A172 (cell line): Measurements from ENCODE around the gene GRID1. TPM values are rescaled to one million over a fixed set of nuclear protein-coding genes. Genes with fewer than 3 reads are reported as not detected.

Experiments used
- DNase-seq: peaks from one replicate; pipeline ENCODE4 v3.0.0-alpha.2; 2015; ENCODE audit warnings: low spot score
- total RNA-seq: library from RNA; depleted of rRNA; stranded (reverse); fragments of >200 nt; shearing (Covaris generic); gene quantifications from 2 replicates; pipeline ENCODE4 v1.2.3, GENCODE V29; 2014

Gene GRID1
- total RNA-seq, 1 experiment from 2014 or later, result 4.9 TPM

DNA sequence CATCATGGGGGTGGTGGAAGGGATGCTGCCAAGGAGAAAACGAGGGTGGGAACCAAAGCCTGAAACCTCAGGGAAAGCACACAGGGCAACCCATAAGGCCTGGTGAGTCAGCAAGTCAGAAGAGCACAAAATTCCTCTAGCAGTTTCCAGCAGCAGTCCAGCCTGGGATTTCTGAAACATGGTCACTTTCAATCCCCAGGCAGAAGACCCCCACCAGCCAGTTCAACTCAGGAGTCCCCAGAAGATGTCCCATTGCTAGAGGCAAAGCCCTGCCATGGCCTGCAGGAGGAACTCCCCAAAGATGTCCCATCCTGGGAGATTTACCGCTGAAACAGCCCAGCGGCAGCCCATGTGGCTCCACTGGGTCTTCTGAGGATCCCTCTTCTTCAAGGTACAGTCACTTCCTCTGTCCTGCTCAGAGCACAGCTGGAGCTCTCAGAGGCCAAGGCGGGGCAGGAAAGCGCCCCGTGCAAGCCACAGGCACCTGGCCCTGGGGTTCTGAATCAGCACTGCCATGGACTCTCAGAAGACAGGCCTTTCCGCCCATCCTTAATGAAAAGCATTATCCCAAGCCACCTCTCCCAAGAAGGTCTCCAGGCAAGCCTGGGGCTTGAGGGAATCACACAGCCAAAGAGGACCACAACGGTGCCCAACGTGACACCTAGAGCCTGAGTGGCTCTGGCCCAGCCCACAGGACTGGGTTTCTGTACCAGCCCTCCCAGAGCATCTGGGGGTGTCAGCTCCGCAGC is 196.9 kb downstream of the GRID1 start:
- DNase-seq, result peak; percentile 42

DNA sequence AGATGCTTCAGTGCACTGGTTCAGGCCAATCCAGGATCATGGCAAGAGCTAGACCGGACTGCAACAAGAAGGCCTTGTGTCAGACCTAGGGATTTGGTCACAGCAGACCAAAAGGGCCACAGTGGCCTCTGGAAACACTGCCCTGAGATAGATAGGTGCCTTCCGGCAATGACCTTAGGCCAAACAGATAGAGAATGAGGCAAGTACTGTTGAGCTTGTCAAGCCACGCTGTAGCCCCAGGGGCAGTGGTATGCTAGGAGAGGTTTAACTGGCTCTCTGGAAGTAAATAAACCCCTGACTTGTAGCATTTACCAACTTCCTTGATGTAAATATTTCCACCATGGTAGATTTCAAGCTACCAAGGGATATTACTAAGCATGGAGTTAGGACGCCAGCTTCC is 197.5 kb downstream of the GRID1 start:
- no peak for DNase-seq

DNA sequence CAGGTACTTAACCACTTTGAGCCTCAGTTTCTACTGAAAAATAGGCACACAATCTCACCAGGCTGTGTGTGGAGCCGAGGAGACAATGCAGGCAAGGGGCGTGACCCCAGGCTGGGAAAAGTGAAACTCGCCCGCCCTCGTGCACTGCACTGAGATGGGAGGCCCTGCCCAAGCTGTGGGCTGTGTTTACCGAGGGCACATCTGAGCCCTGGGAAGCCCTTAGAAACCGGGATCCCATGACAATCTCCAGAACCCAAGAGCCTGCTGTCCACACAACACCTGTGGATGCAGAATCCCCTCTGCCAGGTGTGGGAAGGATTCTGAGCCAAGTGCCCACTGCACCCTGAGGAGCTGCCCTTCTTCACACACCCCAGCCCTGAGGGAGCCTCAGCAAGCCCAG is 198.3 kb downstream of the GRID1 start:
- no peak for DNase-seq

DNA sequence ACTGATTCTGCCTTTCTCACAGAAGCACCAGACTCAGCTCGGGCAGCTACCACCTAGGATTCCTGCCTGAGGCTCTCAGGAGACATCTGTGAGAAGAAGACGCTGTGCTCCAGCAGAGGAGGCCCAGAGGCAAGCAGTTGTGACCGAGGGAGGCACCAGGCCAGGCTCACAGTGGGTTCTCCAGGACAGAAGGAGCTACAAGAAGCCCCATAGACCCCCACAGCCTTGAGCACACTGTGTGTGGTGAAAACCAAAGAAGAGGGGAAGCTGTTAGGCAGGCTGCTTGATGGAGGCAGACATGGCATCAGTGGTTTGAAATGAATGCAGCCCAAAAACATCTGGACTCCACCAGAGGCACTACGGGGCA is 198.8 kb downstream of the GRID1 start:
- no peak for DNase-seq

DNA sequence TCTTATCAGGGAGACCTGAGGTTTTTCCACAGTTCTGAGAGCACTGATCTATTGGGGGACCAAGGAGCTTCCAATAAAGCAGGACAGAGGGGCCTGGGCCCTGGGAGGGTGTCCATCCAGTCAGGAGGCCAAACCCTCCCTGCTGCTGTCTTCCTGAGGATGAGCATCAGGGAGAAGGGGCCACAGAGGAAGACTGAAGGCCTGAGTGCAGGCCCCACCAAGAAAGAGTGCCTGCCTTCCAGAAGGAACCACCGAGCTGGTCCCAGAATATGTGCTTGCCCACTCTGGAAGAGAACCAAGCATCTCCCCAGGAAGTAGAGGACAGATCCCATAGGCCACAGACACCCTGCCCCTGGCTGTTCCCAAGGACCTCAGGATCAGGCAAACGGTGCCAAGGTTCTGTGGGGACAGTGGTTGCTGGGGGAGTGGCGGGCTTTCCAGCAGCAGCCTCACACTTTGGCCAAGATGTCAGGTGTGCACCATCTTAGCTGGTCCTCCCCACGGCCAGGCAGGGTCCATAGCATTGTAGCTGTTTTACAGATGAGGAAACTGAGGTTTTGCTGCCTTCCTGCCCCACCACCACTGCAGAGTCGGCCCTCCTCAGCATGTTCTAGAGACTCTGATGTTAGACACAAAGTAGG is 199.4 kb downstream of the GRID1 start:
- no peak for DNase-seq

DNA sequence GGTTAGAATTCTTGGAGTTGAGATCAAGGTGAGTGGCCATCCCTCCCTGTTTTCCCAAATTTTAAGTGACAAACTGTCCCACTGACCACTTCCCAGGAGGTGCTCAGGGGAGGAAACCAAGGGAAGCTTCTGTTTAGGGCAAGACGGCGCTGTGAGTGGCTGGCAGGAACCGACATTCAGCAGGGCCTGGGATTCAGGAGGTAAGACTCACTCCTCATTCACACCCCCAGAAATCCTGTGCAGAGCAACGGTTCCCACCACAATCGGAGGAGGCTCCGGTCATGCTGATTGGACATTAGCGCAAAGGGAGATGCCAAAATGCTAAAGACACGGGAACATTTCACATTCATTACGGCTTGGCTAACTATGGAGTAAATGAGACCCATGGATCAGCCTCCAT is 200.9 kb downstream of the GRID1 start:
- DNase-seq, result no peak

DNA sequence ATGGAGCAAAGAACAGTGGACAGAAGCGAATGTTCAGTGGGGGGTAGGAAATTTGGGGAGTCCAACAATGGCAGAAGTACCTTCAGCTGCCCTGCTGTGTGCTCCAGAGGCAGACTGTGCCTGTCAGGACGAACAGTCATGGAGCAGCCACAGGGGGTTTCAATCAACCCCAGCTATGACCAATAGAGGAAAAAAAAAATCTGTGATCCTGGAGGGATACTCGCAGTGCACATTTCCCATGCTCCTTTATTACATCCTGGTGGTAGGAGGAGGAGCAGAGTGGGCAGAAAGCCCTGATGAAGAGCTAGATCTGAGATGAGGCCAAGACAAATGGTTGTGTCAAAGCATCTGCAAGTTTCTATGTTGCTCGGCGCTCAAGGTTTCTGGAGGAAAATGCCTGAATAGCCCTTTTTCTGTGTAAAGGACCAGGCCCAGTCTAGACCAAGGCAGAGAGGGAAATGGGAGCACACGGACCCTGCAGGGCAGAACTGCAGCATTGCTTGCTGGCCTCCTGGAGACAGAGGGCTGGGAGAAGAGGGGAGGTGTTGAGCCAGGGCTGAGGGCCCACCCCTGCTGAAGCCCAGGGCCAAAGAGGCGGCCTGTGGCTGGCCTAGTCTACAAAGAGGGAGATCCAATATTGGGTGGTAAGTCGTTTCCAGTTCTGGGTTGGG is 201.5 kb downstream of the GRID1 start:
- DNase-seq, result no peak

DNA sequence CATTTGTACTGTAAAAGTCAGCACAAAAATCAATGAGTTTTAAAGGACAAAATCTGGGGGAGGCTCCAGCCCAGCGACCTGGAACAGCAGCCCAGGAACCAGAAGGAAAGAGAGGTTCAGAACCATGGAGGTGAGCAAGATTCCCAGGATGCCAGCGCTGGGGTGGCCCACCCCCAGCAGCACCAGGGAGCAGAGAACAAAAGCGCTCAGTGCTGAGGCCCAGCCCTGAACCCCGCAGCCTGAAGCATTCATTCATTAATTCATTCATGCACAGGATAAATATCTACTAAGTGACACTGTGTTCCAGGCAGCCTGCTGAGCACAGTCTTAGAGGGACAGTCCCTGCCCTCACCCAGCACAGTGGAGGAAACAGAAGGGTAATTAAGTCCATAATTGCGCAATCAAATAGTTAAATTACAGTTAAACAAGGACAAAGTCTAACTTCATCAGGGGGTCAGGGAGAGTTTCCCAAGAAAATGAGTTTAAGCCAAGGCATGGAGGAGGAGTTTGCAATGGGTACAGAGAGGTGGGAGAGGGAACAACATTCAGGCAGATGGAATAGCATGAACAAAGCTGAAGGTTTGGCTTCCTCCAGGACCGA is 202.3 kb downstream of the GRID1 start:
- no peak for DNase-seq

DNA sequence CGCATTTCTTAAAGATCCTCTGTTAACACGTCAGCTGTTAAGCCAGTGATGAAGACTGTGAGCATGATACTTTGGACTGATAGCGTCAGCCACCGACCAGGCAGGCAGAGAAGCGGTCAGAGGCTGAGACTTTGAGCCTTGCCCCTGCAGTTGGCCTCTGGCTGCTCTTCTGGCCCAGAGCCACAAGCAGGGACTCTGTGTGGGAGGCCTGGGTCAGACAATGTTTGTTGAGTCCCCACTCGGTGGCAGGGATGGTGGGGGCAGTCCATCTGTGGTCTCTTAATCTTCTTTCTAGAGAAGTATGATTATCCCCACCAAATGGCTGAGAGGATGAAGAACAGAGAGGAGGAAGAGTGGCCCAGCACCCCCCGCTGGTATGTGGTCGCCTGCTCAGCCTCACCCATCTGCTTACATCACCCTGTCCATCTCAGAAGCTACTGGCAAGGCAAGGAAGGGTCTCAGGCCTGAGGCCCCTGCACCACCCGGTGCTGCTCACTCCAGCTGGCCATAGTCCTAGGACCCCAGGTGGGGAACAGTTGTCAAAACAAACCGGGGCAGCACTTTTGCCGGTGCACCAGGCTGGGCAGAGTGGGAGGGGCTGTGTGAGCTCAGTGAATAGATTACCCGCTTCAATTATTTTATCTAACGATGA is 202.9 kb downstream of the GRID1 start:
- DNase-seq, result no peak

DNA sequence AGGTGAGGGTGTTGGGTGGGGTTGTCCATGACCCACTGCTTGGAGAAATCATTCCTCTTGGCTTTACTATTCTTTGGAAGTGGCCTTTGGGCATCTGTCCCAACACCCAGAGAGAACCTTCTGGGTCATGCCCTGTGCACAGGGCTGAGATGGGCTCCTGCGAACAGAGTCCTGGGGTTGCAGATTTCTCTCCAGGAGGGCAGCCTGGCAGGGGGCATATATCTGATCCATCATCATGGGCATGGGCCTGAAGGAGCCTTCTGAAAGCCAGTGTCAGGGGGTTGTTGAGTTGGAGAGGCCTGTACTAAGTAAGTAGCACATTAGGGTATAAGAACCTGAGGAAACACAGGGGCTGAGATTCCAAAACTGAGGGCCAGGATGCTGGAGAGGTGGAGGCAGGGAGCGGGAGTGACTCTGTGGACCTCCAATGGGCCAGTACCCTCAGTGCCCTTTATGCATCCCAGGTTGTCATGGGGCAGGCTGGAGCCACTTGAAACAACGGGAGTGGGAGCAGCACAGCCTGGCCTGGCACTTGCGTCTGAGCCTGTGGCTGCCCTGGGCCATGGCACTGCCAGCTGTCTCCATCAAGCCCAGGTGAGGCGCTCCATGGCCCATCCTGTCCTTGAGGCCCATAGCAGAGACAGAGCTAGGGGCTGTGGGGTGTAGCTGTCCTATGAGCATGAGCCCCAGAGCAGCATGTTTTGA is 203.7 kb downstream of the GRID1 start:
- DNase-seq, result no peak

DNA sequence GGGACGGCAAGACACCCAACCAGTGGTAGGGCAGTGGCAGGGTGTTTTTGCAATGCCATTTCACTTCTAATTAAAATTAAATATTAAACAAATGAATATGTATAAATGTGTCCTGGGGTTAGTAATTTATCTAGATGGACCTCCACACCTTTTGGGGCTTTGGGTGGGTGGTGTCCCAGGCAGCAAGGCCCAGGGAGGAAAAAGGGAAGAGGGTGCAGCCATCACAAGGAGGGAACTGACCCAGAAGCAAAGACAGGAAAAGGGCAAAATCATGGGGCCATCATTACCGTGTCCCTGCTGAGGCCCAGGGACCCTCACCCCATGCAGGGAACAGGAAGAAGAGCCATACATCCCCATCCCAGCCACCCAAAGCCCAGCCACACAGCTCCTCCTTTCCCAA is 204.6 kb downstream of the GRID1 start:
- DNase-seq, result no peak

DNA sequence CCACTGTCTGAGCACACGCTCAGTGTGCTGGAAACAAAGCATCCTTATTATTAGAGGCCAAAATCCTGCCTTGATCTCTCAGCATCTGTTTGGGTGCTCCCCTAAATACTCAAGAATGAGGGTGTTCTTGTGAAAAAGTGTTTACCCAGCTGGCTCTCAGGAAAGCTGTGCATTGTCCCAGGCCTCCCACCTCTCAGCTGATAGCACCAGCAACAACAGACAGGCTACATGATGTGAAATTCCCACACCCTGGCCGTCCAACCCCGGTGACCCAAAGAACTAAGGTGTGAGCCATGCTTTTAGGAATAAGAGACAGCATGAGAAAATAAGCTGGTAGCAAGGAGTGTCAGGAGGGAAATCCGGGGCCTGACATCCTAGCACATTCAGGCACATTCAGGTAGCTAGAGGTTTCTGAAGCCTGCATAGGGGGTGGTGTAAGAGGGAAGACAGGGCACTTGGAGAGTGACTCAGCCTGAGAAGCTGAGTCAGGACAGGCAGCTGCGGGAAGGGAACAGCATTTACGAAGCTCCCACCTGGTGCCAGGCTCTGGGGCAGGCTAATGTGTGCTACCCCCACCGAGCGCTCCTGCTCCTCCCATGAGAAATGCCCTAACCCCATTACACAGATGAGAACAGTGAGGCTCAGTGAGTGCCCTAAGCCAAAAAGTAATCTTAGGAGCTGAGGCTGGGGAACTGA is 205.6 kb downstream of the GRID1 start:
- DNase-seq, result peak; percentile 55

DNA sequence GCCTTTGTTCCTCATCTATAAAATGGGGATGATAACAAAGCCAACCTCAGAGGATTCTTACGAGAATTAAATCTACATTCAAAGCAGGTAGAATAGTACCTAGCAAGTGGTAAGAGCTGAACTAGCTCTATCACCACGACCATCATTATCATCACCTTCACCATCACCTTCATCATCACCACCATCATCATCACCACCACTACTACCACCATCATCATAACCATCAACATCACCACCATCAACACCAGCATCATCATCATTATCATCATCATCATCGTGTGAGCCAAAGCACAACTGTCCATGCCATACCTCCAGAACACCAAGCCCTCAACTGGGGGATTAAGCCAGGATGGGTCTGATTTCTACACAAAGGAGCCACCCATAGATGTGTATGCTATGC is 206.8 kb downstream of the GRID1 start:
- DNase-seq, result no peak

DNA sequence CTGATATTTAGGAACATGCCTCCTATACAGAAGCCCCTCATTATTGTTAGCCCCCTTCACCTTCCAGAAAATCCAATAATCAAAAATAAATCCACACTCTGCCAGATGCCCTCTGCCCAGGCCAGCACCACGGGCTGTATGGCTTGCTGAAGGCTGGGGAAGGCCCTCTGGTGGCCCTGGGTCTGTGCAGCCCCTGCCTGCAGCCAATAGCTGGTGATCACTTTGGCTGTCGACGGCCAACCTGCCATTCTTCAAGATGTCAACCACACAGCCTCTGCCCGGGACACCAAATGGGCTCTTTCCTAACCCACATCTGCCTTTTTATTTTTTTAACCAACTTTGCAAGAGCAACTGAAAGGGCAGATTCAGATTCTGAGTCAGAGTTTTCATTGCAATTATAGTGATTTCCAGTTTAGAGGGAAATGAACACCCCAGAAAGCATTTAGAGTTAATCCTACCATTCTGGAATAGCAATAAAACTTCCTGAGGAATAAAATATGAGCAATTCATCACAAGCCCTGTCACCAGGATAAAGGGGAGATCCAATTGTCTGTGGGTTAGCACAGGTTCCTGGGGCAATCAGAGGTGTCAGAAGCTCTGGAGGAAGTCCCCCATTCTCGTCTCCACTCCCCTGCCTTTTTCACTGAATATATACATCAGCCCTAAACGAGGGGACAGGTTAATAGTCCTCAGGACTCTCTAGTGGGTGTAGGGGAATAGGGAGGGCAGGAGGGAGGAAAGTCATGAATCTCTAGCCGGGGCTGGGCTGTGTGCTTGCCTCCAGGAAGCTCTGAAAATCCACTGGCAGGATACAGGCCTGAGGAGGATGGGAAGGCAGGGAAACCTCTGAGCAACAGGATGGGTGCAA is 211.3 kb downstream of the GRID1 start:
- peak; percentile 80 for DNase-seq

DNA sequence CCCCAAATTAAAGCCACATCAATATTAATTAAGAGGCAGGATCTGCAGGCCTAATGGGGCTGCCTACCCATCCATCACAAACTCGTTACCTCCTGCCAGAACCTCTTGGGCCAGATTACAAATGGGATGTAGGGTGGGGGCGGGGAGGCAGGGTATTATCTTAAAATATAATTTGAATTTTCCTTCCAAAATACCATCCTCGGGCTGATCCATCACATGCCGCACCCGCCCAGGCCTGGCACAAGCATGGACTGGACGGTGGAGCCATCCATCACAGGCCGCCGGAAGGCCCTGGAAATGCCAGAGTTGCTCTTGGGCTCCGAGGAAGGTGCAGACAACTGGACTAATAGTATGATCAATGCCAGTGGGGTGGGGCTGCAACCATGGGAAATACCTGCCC is 212.8 kb downstream of the GRID1 start:
- no peak for DNase-seq

DNA sequence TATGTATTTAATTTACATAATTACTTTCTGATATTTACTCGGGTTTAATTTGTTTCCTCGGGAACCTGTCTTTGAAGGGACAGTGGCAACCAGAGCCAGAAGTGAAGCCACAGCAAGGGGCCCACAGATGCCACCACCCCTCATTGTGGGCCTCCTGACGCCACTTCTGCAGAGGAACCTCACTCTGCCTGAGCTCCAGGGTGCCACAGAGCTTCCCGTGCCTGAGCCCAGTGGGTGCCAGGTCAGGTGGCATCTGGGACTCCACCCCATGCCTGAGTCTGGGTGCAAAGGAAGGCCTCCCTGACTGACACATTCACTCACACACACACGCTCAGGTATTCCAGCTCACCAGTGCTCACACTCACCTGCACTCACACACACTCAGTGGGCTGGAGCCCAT is 213.7 kb downstream of the GRID1 start:
- no peak for DNase-seq

DNA sequence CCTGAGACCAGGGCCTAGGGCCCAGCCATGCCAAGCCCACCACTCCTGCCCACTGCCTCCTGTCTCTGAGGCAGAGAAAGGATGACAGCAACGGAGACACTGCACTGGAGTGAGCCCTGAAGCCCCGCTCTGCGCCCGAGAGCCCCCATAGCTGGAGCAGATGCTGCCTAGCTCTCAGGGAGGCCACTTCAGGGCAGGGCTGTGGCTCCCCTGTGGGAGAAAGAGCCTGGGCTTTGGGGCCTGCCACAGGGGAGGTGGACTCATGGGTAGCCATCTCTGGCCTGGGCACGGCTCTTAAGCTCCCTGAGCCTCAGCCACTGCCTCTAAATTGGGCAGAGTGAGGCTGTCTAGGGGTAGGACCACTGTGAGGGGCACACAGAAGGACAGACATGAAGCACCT is 214.2 kb downstream of the GRID1 start:
- no peak for DNase-seq

DNA sequence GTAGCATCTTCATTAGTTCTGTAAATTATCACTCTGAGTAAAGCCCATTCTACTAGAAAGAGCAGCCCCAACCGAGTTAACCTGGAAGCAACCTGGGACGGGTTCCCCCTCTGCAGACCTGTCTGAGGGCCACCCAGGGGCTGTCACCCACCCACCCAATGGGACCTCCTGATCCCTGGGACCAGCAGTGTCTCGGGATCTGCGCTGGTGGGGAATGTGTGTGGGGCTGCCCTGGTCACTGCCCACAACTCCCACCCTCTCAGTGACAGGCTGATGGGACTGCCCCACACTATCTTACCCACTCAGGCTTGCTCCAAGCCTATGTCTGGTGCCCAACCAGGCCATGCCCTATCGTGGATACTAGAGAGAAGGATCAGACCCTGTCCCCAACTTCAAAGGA is 215.0 kb downstream of the GRID1 start:
- DNase-seq, result no peak

DNA sequence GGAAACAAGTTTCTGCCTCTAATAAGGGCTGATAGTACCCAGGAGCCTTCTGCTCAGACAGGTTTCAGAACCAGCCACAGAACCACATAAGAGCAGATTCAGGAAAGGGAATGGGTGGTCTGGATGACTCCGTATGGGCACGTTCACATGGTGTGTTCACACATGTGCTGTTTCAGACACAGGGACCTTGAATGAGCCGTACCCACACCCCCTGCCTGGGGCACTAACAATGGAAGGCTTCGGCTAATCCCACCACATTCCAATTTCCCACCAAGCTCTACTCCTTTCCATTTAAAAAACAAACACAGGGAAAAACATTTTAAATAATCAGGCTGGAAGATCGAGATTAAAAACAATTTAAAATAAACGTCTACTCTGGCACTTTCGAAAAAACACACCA is 217.3 kb downstream of the GRID1 start:
- DNase-seq, result no peak

DNA sequence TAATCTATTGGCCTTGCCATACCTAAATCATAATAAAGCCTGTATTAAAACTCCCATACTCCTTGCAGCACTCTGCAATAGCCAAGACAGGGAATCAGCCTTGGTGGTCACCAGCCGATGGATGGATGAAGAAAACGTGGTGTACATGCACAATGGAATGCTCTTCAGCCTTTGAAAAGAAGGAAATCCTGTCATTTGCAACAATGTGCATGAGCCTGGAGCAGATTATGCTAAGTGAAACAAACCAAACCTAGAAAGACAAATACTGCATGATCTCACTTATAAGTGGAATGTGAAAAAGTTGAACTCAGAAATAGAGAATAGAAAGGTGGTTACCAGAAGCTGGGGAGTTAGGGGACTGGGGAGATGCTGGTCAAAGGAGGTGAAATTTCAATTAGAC is 218.5 kb downstream of the GRID1 start:
- no peak for DNase-seq
